ENCODE results near the gene UBE3D. TPM values are rescaled to one million over a fixed set of nuclear protein-coding genes. Genes with fewer than 3 reads are reported as not detected.

Gene UBE3D
- total RNA-seq, 1 experiment from 2014 or later: 10.7 TPM

- Mint-ChIP-seq H3K36me3 (ENCODE audit: insufficient read depth in 1 of 3, low read depth in 3 of 3) (no peaks in the 10 kb centered on the region; a peak in 1 of 7 replicates), H3K4me1 (no peaks in the 10 kb centered on the region; a peak in 1 of 4 replicates), H3K27me3 (ENCODE audit: low read depth) (no peaks in the 10 kb centered on the region), H3K4me3 (no peak overlapping the region), H3K9me3 (peaks cover 3% of the 10 kb centered on the region in 2 experiments; a peak in 4 of 5 replicates), H3K27ac (no peak overlapping the region)
- no peak overlapping the region for H2AFZ ChIP-seq (ENCODE audit: low read length)
- H3K14ac ChIP-seq (ENCODE audit: insufficient read depth, low read length): no peak overlapping the region
- H3K56ac ChIP-seq (ENCODE audit: insufficient read length, low read depth, low read length): no peak overlapping the region
- H3K23ac ChIP-seq (ENCODE audit: insufficient read length, low read depth, low read length): no peak overlapping the region
- no peaks in the 10 kb centered on the region for H3K79me1 ChIP-seq (ENCODE audit: insufficient read depth, low read depth, low read length, poor library complexity, severe bottlenecking)
- no peak overlapping the region for H2BK20ac ChIP-seq (ENCODE audit: low read depth, low read length, poor library complexity, severe bottlenecking)
- H3K18ac ChIP-seq (ENCODE audit: insufficient read length, low read depth, low read length): no peak overlapping the region
- no peak overlapping the region for H3K4me2 ChIP-seq (ENCODE audit: insufficient read depth, insufficient read length, low read length)
- H4K20me1 ChIP-seq (ENCODE audit: control insufficient read depth, insufficient read depth, insufficient read length): no peaks in the 10 kb centered on the region
- no peak overlapping the region for H4K5ac ChIP-seq (ENCODE audit: insufficient read length, low read depth, low read length)
- no peak overlapping the region for H4K8ac ChIP-seq (replicated peaks; ENCODE audit: insufficient read length, low read depth, low read length)
- no peak overlapping the region for H3T11ph ChIP-seq (ENCODE audit: low read length)
- no peaks in the 10 kb centered on the region for H3K79me2 ChIP-seq (ENCODE audit: insufficient read depth, low read length)
- H3K4me1 ChIP-seq (ENCODE audit: insufficient read depth, low read length): no peaks in the 10 kb centered on the region
- no peak for TF ChIP-seq CTCF (conservative IDR thresholded peaks at IDR 0.05)
- no peak overlapping the region for H2BK15ac ChIP-seq (ENCODE audit: low read depth, low read length)
- no peak overlapping the region for H2BK120ac ChIP-seq (ENCODE audit: low read depth, low read length, poor library complexity, severe bottlenecking)
- DNase-seq: no peak
- H2BK12ac ChIP-seq (ENCODE audit: insufficient read length, low read depth, low read length): no peak overlapping the region
- H2BK5ac ChIP-seq (ENCODE audit: insufficient read length, low read length): no peak overlapping the region
- no peaks in the 10 kb centered on the region for H3K23me2 ChIP-seq (ENCODE audit: insufficient read length, low read depth, low read length, poor library complexity, severe bottlenecking)
- no peaks in the 10 kb centered on the region for H3K27me3 ChIP-seq (ENCODE audit: insufficient read depth, low read length)
- WGBS (ENCODE audit: extremely low coverage, insufficient read length, low lambda C conversion rate): no CpG with 5 or more reads among the region's 3 CpGs
- H3K4ac ChIP-seq (ENCODE audit: low read depth, low read length): no peak overlapping the region
- H3K9me3 ChIP-seq (ENCODE audit: control insufficient read depth, low read depth, low read length): no peaks in the 10 kb centered on the region
- no peak overlapping the region for H2AK5ac ChIP-seq (ENCODE audit: insufficient read length, low read length)
- no peak overlapping the region for H3K27ac ChIP-seq (ENCODE audit: insufficient read length, low read depth, low read length)
- no peak overlapping the region for H3K9ac ChIP-seq (ENCODE audit: extremely low read depth, insufficient read length, low read length)
- H4K91ac ChIP-seq (ENCODE audit: insufficient read length, low read depth, low read length): no peak overlapping the region
Measured at GRCh38 chr6:82865461-82865860, 200.2 kb downstream of the UBE3D start.

Measured in H9 (cell line).